ENCODE data around the gene MRPL54.

Gene MRPL54

GRCh38 chr19:3762501-3763459, at the start of gene MRPL54:
MRPL54 (plus strand) TSS chr19:3762682; CDS start chr19:3762701, 19 bp downstream.
- DNase-seq (ENCODE audit: low spot score) = peak; percentile 100

DNA sequence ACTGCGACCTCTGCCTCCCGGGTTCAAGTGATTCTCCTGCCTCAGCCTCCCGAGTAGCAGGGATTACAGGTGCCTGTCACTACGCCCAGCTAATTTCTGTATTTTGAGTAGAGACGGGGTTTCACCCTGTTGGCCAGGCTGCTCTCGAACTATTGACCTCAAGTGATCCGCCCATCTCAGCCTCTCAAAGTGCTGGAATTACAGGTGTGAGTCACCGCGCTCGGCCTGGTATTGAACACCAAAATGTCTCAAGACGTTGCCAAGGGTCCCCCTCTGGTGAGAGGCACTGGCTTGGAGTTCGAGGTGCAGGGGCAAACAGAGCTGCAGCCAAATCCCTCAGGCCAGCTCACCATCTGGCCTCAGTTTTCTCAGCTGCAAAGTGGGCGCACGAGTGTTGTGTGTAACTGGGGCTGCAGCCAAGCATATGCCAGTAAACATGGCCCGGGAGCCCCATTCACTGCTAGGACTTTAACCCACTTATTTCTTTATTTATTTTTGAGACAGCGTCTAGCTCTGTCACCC, 46.3 kb upstream of the MRPL54 start:
- DNase-seq (ENCODE audit: low spot score) = no peak

GRCh38 chr19:3719868-3720267, 42.6 kb upstream of the MRPL54 start:
- no peak for DNase-seq (ENCODE audit: low spot score)

- no peak for DNase-seq (ENCODE audit: low spot score)
Measured at GRCh38 chr19:3720349-3720917, 42.0 kb upstream of the MRPL54 start.

GRCh38 chr19:3721131-3721886, 41.2 kb upstream of the MRPL54 start:
- peak; percentile 91 for DNase-seq (ENCODE audit: low spot score)

- no peak for DNase-seq (ENCODE audit: low spot score)
Measured at GRCh38 chr19:3721887-3722442, 40.5 kb upstream of the MRPL54 start.

DNA sequence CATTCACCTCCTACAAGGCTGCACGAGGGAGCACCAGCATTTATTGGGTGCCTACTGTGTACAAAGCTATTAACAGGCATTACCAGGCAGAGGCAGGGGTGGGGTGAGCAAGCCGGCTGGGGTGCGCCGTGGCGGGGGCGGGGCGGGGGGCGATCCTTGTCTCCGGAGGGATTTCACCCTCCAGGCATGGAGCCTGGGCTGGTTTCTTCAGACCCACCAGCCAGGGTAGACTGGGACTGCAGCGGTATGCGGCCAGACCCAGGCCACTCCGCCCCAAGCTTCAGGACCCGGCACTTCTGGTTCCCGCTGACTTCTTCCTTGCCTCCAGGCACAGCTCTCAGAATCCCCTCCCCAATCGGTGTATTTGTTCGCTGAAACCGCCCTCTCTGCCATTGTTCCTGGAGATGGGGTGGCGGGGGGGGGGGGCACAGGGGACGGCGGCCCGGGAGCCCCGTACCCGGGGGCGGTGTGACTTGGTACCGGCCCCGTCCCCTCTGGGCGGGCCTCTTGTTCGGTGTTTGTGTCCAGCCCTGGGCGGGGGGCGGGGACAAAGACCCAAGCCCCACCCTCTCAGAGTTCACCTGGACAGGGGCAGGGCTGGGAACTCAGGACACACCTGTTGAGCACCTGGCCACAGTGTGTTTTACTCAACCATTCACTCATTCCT, 39.9 kb upstream of the MRPL54 start:
- DNase-seq (ENCODE audit: low spot score) = no peak

- no peak for DNase-seq (ENCODE audit: low spot score)
Measured at GRCh38 chr19:3723110-3723488, 39.4 kb upstream of the MRPL54 start.

DNA sequence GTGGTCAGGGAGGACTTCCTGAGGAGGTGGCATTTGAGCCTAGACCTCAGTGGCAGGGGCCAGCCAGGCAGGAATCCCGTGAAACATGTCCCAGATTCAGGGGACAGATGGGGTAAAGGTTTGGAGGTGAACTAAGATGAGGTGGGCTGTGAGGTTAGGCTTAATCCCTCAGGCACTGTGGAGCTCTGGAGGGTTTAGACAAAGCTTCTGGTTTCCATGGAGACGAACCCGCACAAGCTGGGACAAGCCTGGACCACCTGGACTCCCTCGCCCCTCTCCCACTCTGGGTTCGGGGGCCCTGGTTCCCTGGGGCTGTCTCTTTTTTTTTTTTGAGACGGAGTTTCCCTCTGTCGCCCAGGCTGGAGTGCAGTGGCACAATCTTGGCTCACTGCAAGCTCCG, 38.6 kb upstream of the MRPL54 start:
- no peak for DNase-seq (ENCODE audit: low spot score)

GRCh38 chr19:3725121-3725520, 37.4 kb upstream of the MRPL54 start:
- DNase-seq (ENCODE audit: low spot score) = no peak

DNA sequence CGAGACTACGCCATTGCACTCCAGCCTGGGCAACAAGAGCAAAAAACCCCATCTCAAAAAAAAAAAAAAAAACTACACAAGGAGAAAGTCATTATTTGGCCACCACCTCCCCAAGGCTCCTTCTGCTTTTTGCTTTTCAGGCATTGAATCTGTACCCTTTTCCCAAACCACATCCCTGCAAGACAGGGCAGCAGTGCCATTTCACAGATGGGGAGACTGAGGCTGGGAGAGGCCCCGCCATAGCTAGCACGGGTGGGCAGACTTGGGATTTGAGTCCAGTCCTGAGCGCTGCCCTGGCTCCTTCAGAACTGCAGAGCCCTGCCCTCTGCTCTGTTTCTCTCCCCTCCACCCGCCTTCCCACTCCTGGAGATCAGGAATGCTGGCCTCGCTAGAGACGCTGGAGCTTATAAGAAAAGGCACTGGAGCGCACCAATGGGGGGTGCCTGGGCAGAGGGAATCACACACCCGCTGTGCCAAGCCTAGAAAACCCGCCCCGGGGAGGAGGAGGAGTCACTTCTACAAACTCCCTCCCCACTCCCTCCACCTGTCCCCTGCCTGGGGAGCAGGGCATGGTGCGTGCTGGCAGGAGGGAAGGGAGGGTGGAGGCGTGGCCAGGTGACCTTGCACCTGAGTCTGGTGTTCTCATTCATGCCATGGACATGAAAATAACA, 36.7 kb upstream of the MRPL54 start:
- DNase-seq (ENCODE audit: low spot score) = no peak

DNA sequence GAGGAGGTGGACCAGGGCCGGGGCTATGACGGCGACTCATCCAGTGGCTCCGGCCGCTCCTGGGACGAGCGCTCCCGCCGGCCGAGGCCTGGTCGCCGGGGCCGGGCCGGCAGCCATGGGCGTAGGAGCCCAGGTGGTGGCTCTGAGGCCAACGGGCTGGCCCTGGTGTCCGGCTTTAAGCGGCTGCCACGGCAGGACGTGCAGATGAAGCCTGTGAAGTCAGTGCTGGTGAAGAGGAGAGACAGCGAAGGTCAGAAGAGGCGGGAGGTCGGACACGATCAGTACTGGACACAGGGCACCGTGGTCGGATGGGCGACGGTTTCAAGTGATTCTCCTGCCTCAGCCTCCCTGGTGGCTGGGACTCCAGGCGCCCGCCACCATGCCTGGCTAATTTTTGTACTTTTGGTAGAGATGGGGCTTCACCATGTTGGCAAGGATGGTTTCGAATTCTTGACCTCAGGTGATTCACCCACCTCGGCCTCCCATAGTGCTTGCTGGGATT, 32.0 kb upstream of the MRPL54 start:
- no peak for DNase-seq (ENCODE audit: low spot score)

GRCh38 chr19:3732108-3732507, 30.4 kb upstream of the MRPL54 start:
- DNase-seq (ENCODE audit: low spot score) = peak; percentile 35

DNA sequence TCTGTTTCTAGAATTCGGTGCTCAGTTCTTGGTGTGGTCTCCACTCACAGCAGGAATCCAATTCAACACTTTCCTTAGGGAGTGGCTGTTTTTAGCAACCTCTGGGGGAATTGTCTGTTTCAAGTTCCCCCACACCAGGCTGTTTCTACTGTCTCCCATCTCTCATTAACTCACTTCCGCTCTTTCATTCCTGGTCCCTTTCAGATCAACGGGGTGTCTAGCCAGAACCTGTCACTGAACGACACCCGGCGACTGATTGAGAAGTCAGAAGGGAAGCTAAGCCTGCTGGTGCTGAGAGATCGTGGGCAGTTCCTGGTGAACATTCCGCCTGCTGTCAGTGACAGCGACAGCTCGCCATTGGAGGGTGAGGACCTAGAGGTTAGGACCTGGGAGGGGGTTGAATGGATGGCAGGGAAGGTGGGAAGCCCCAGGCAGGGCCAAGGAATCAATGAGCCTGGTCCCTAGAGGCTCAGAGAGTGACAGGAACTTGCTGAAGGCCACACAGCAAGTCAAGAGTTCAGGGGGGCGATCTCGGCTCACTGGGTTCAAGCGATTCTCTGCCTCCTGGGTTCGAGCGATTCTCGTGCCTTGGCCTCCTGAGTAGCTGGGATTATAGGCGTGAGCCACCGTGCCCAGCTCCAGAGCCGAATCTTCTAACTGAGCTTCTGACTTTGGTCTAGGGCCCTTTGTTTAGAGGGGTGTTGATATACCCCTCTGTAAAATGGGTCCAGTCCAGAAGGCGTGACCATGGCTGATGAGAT, 28.8 kb upstream of the MRPL54 start:
- DNase-seq (ENCODE audit: low spot score) = no peak

GRCh38 chr19:3734310-3734600, 28.2 kb upstream of the MRPL54 start:
- DNase-seq (ENCODE audit: low spot score) = no peak

DNA sequence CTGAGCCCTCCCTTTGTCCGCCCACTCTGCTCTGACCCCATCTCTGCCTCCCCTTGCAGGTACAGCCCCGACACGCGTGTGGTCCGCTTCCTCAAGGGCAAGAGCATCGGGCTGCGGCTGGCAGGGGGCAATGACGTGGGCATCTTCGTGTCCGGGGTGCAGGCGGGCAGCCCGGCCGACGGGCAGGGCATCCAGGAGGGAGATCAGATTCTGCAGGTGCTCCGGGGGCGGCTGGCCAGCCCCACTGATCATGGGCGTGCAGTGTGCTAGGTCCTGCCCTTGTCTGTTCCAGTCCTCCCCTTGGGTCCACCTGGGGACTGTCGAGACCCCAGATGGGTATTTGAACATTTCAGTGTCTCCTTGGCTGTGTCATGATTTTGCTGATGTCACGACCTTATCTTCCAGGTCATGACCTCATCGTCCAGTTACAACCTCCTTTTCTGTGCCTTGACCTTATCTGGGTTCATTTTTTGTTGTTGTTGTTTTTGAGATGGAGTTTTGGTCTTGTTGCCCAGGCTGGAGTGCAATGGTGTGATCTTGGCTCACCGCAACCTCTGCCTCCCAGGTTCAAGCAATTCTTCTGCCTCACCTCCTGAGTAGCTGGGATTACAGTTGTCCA, 26.3 kb upstream of the MRPL54 start:
- no peak for DNase-seq (ENCODE audit: low spot score)

- no peak for DNase-seq (ENCODE audit: low spot score)
Measured at GRCh38 chr19:3737487-3738205, 24.8 kb upstream of the MRPL54 start.

DNA sequence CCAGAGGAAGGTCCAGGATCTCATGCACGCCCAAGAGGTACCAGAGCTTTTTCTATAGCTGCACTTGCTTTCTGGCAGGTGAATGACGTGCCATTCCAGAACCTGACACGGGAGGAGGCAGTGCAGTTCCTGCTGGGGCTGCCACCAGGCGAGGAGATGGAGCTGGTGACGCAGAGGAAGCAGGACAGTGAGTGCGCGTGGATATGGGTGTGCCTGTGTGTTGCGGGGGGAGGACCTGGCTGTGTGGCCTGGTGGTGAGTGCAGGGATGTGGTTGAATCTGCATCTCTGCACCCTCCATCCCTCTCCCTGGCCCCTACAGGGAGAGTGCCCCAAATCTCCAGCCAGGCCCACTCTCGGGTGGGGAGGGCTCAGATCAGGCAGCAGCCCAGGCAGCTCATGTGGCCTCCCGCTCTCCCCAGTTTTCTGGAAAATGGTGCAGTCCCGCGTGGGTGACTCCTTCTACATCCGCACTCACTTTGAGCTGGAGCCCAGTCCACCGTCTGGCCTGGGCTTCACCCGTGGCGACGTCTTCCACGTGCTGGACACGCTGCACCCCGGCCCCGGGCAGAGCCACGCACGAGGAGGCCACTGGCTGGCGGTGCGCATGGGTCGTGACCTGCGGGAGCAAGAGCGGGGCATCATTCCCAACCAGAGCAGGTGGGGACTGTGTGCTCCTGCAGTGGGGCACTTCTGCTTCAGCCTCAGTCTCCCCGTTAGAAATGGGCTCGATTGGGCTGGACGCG, 23.8 kb upstream of the MRPL54 start:
- DNase-seq (ENCODE audit: low spot score) = no peak

GRCh38 chr19:3740431-3740830, 22.1 kb upstream of the MRPL54 start:
- DNase-seq (ENCODE audit: low spot score) = no peak

Measured in NAMALWA (cell line).